Keratinocyte (primary cell): Measurements from ENCODE around the gene XIRP2. TPM values are rescaled to one million over a fixed set of nuclear protein-coding genes. Genes with fewer than 3 reads are reported as not detected.

Experiments used
- DNase-seq: peaks from one replicate; pipeline ENCODE4 v3.0.0-alpha.2; 2011; ENCODE audit warnings: low read depth, missing footprints, low spot score
- FAIRE-seq: peaks from 2 replicates; lab custom pipeline; 2011; peaks lifted over from hg19 to GRCh38; lab: Jason Lieb, UNC
- H2AFZ ChIP-seq: 2 replicates; pipeline ENCODE4 v1.6.0; 2012; ENCODE audit warnings: low read length, control low read depth, inconsistent platforms; ENCODE audit not compliant: control insufficient read depth
- H3K27ac ChIP-seq: 2 replicates; pipeline ENCODE4 v1.5.1; 2011; ENCODE audit warnings: low read length; ENCODE audit not compliant: control insufficient read depth, insufficient read depth
- H3K27me3 ChIP-seq: 3 replicates; pipeline ENCODE4 v1.6.0; 2011; ENCODE audit warnings: low read length; ENCODE audit not compliant: control insufficient read depth, insufficient read depth; ENCODE audit errors: extremely low read depth
- H3K36me3 ChIP-seq, 2 experiments: 2 replicates in 1 of 2; 3 replicates in 1 of 2; pipeline ENCODE4 v1.5.1; 2011; ENCODE audit warnings: low read length in 2 of 2, mild to moderate bottlenecking in 1 of 2; ENCODE audit not compliant: control insufficient read depth in 2 of 2, insufficient read depth in 2 of 2; ENCODE audit errors: extremely low read depth in 1 of 2
- H3K4me1 ChIP-seq: 3 replicates; pipeline ENCODE4 v1.5.1; 2011; ENCODE audit warnings: low read length; ENCODE audit not compliant: control insufficient read depth, insufficient read depth; ENCODE audit errors: extremely low read depth
- H3K4me2 ChIP-seq: 3 replicates; pipeline ENCODE4 v1.6.0; 2011; ENCODE audit warnings: low read depth, low read length; ENCODE audit not compliant: control insufficient read depth, insufficient read depth; ENCODE audit errors: extremely low read depth
- H3K4me3 ChIP-seq, 3 experiments: fragments of 200-600 bp in 1 of 3; sonication (generic) in 1 of 3; 2 replicates in 2 of 3; 3 replicates in 1 of 3; pipeline ENCODE4 v1.5.1; 2011 to 2016; ENCODE audit warnings: low read length in 3 of 3, mild to moderate bottlenecking in 3 of 3, control low read depth in 2 of 3, inconsistent platforms in 1 of 3, low read depth in 1 of 3, mixed read lengths in 1 of 3, mixed run types in 1 of 3, moderate library complexity in 1 of 3; ENCODE audit not compliant: control insufficient read depth in 2 of 3, insufficient read depth in 2 of 3; ENCODE audit errors: extremely low read depth in 1 of 3
- H3K79me2 ChIP-seq: 2 replicates; pipeline ENCODE4 v1.6.0; 2012; ENCODE audit warnings: low read length; ENCODE audit not compliant: control insufficient read depth, insufficient read depth
- H3K9ac ChIP-seq: 3 replicates; pipeline ENCODE4 v1.6.0; 2011; ENCODE audit warnings: low read length; ENCODE audit not compliant: control insufficient read depth, insufficient read depth; ENCODE audit errors: extremely low read depth
- H3K9me1 ChIP-seq: 3 replicates; pipeline ENCODE4 v1.6.0; 2011; ENCODE audit warnings: low read length; ENCODE audit not compliant: control insufficient read depth, insufficient read depth; ENCODE audit errors: extremely low read depth
- H3K9me3 ChIP-seq: 2 replicates; pipeline ENCODE4 v1.5.1; 2012; ENCODE audit warnings: low read depth, low read length; ENCODE audit not compliant: control insufficient read depth
- H4K20me1 ChIP-seq: 3 replicates; pipeline ENCODE4 v1.6.0; 2011; ENCODE audit warnings: low read length; ENCODE audit not compliant: control insufficient read depth, insufficient read depth; ENCODE audit errors: extremely low read depth
- EZH2 ChIP-seq: IDR thresholded peaks from one replicate; pipeline ENCODE4 v1.6.1; 2012; ENCODE audit warnings: inconsistent platforms, mild to moderate bottlenecking, low read length, moderate library complexity
- dilution Hi-C: fragments of 300-500 bp; cut with MboI; formaldehyde crosslinking; loops from one replicate; pipeline ENCODE4 v1.7.0; 2020; ENCODE audit warnings: low sequenced_read_pairs; ENCODE audit not compliant: extremely low pct_ligation_motif_present
- polyA plus RNA-seq, 5 experiments: library from polyadenylated mRNA; depleted of rRNA in 3 of 5; stranded (reverse) in 3 of 5; stranded (forward) in 1 of 5; unstranded in 1 of 5; fragments of >200 nt; gene quantifications; 1 replicate in 1 of 5; 2 replicates in 3 of 5; 3 replicates in 1 of 5; pipeline versions ENCODE4 v1.2.1 to v1.2.3, GENCODE V29; 2011 to 2012; ENCODE audit warnings: missing spikeins in 2 of 5, low read depth in 1 of 5, low replicate concordance in 1 of 5
- TF ChIP-seq, protein P1 (sequence below), 3 experiments: IDR thresholded peaks in 1 of 3; conservative IDR thresholded peaks in 1 of 3; optimal IDR thresholded peaks in 1 of 3; 2 replicates in 2 of 3; 3 replicates in 1 of 3; pipeline versions ENCODE3 to v1.5.1; 2011; ENCODE audit warnings: low read length in 3 of 3, mild to moderate bottlenecking in 3 of 3, moderate library complexity in 2 of 3, control low read depth in 1 of 3, inconsistent platforms in 1 of 3; ENCODE audit not compliant: insufficient read depth in 2 of 3; ENCODE audit errors: extremely low read depth in 1 of 3

Gene XIRP2
- polyA plus RNA-seq, 1 donor (not counting 4 experiments of a cell fraction or from before 2014, with no cell fraction given) = 0.01 TPM

DNA sequence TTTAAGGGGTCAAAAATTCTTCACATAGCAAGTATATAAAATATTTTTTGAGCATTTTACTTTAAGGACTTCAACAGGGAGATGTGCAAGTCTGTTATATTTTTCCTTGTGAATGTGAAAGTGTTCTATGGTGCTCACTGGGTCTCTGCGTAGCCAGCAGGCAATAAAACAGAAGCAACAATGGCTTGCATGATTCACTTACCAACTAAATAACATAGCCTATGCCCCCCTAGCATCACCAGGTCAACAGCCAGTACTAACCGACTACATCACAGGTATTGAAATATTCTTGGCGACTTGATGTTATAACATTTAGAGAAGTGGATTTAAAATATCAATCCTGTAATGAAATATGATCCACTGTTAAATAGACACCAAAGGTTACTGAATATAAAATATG, 398.9 kb downstream of the XIRP2 start:
- FAIRE-seq (no peak), DNase-seq (no peak)
- no peaks in the 10 kb centered on the region for H3K9me1 ChIP-seq
- no peaks in the 10 kb centered on the region for H4K20me1 ChIP-seq
- no peak overlapping the region for H3K4me2 ChIP-seq
- dilution Hi-C loops = no loop called here
- H3K9me3 ChIP-seq = no peaks in the 10 kb centered on the region
- H3K4me3 ChIP-seq = no peak overlapping the region
- peaks cover 2% of the 10 kb centered on the region for H3K27me3 ChIP-seq
- no peaks in the 10 kb centered on the region for H3K4me1 ChIP-seq
- H2AFZ ChIP-seq = no peak overlapping the region
- no peaks in the 10 kb centered on the region for H3K79me2 ChIP-seq
- no peaks in the 10 kb centered on the region for H3K36me3 ChIP-seq
- H3K27ac ChIP-seq = no peak overlapping the region
- no peak overlapping the region for H3K9ac ChIP-seq
- TF ChIP-seq, protein P1, sequence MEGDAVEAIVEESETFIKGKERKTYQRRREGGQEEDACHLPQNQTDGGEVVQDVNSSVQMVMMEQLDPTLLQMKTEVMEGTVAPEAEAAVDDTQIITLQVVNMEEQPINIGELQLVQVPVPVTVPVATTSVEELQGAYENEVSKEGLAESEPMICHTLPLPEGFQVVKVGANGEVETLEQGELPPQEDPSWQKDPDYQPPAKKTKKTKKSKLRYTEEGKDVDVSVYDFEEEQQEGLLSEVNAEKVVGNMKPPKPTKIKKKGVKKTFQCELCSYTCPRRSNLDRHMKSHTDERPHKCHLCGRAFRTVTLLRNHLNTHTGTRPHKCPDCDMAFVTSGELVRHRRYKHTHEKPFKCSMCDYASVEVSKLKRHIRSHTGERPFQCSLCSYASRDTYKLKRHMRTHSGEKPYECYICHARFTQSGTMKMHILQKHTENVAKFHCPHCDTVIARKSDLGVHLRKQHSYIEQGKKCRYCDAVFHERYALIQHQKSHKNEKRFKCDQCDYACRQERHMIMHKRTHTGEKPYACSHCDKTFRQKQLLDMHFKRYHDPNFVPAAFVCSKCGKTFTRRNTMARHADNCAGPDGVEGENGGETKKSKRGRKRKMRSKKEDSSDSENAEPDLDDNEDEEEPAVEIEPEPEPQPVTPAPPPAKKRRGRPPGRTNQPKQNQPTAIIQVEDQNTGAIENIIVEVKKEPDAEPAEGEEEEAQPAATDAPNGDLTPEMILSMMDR (optimal IDR thresholded peaks at IDR 0.05 in 1 of 3, IDR thresholded peaks at IDR 0.05 in 1 of 3, conservative IDR thresholded peaks at IDR 0.05 in 1 of 3; ENCODE audit: extremely low read depth in 1 of 3, insufficient read depth in 2 of 3, low read length in 3 of 3) = no peak
- no peak for TF ChIP-seq EZH2

DNA sequence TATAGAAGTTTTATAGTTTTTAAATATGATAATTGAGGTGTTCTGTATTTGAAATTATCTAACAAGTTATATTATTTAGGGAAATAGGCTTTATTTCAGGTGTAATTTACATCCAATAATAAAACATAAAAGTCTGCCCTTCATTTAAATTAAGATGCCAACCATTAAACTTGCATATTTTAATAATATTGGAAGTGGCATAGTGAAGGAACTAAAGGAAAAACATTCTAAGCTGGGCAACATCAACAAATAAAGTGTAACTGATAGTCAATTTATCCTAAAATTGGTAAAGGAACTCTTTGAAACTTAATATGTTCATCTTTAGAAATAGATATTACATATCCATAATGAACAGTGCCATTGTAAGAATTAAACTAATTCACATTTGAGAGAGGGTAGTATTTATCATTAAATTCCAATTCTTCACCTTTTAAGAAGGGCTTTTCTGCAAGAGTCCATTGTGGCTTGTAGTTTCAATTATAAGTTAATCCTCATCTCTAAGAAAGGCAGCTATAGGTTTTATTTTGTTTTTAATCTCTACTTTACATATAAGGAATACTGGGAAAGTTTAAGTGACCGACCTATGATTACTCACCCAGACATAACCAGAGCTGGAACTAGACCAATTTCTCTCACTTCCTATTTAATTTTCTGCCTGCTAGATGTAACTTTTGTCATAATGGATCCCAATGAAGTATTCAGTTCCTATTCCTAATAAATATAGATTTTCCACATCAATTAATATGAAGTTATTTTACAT, 401.6 kb downstream of the XIRP2 start:
- FAIRE-seq (no peak), DNase-seq (no peak)
- no peak overlapping the region for H3K4me2 ChIP-seq
- H3K4me3 ChIP-seq = no peak overlapping the region
- H3K9me1 ChIP-seq = no peaks in the 10 kb centered on the region
- H3K9me3 ChIP-seq = no peaks in the 10 kb centered on the region
- dilution Hi-C loops = no loop called here
- H2AFZ ChIP-seq = no peak overlapping the region
- H4K20me1 ChIP-seq = no peaks in the 10 kb centered on the region
- no peaks in the 10 kb centered on the region for H3K79me2 ChIP-seq
- H3K4me1 ChIP-seq = peaks cover 7% of the 10 kb centered on the region
- H3K27me3 ChIP-seq = peaks cover 21% of the 10 kb centered on the region
- H3K36me3 ChIP-seq = no peaks in the 10 kb centered on the region
- TF ChIP-seq, protein P1 (optimal IDR thresholded peaks at IDR 0.05 in 1 of 3, IDR thresholded peaks at IDR 0.05 in 1 of 3, conservative IDR thresholded peaks at IDR 0.05 in 1 of 3; ENCODE audit: extremely low read depth in 1 of 3, insufficient read depth in 2 of 3, low read length in 3 of 3) = no peak
- H3K9ac ChIP-seq = no peak overlapping the region
- no peak overlapping the region for H3K27ac ChIP-seq
